Measurements from ENCODE around the gene NEK9. TPM values are rescaled to one million over a fixed set of nuclear protein-coding genes. Genes with fewer than 3 reads are reported as not detected.
A peak's percentile ranks its signal among the peaks of the same experiment; 100 is the strongest.

NEK9 gene
- total RNA-seq, 1 experiment from 2014 or later: 56.5 TPM

GRCh38 chr14:75050852-75051555, 75.8 kb downstream of the NEK9 start, which contains the start of gene MLH3:
TSS of gene MLH3 (minus strand) at chr14:75051467. CDS start at chr14:75049655, 1,812 bp downstream.
- Histone ChIP-seq H3K23ac (ENCODE audit: insufficient read length, low read depth, low read length) (no peak within 1 kb of the TSS), H4K5ac (ENCODE audit: insufficient read length, low read depth, low read length) (no peak within 1 kb of the TSS), H3K4me2 (ENCODE audit: insufficient read depth, insufficient read length, low read length) (peak within 1 kb of the TSS; percentile 59), H3K4ac (ENCODE audit: low read depth, low read length) (no peak within 1 kb of the TSS; the same call in 1 of the 2 replicates), H2BK5ac (ENCODE audit: insufficient read length, low read length) (no peak within 1 kb of the TSS), H3K27me3 (ENCODE audit: insufficient read depth, low read length) (no peaks in the 10 kb centered on the region), H3K27ac (ENCODE audit: insufficient read length, low read depth, low read length) (peak within 1 kb of the TSS; percentile 0), H2AFZ (ENCODE audit: low read length) (no peak within 1 kb of the TSS), H4K91ac (ENCODE audit: insufficient read length, low read depth, low read length) (no peak within 1 kb of the TSS), H2BK120ac (ENCODE audit: low read depth, low read length, poor library complexity, severe bottlenecking) (peak within 1 kb of the TSS; percentile 0), H3K56ac (ENCODE audit: insufficient read length, low read depth, low read length) (no peak within 1 kb of the TSS), H3K4me1 (ENCODE audit: insufficient read depth, low read length) (0 out of 2 replicates have a peak, but pooled peaks cover 2% of the 10 kb centered on the region), H3K79me1 (ENCODE audit: insufficient read depth, low read depth, low read length, poor library complexity, severe bottlenecking) (peaks cover 3% of the 10 kb centered on the region), H4K20me1 (ENCODE audit: control insufficient read depth, insufficient read depth, insufficient read length) (no peaks in the 10 kb centered on the region), H3K79me2 (ENCODE audit: insufficient read depth, low read length) (no peaks in the 10 kb centered on the region), H2AK5ac (ENCODE audit: insufficient read length, low read length) (no peak within 1 kb of the TSS), H4K8ac (replicated peaks; ENCODE audit: insufficient read length, low read depth, low read length) (no peak within 1 kb of the TSS), H2BK15ac (ENCODE audit: low read depth, low read length) (no peak within 1 kb of the TSS; the same call in 1 of the 2 replicates), H3K18ac (ENCODE audit: insufficient read length, low read depth, low read length) (peak within 1 kb of the TSS; percentile 76), H3K14ac (ENCODE audit: insufficient read depth, low read length) (peak within 1 kb of the TSS; percentile 90), H3K9me3 (ENCODE audit: control insufficient read depth, low read depth, low read length) (no peaks in the 10 kb centered on the region), H3K23me2 (ENCODE audit: insufficient read length, low read depth, low read length, poor library complexity, severe bottlenecking) (peaks cover 3% of the 10 kb centered on the region), H3T11ph (ENCODE audit: low read length) (no peak within 1 kb of the TSS), H3K9ac (ENCODE audit: extremely low read depth, insufficient read length, low read length) (peak within 1 kb of the TSS; percentile 69), H2BK20ac (ENCODE audit: low read depth, low read length, poor library complexity, severe bottlenecking) (no peak within 1 kb of the TSS), H2BK12ac (ENCODE audit: insufficient read length, low read depth, low read length) (no peak within 1 kb of the TSS)
- Mint-ChIP-seq H3K9me3 (no peaks in the 10 kb centered on the region; a peak in 1 of 5 replicates), H3K27ac (peak within 1 kb of the TSS; percentile 69 to 92 (median 76); a peak in 4 of 7 replicates), H3K36me3 (ENCODE audit: insufficient read depth in 1 of 3, low read depth in 3 of 3) (peaks cover 0 to 22% (median 4%) of the 10 kb centered on the region in 3 experiments; a peak in 4 of 7 replicates), H3K27me3 (ENCODE audit: low read depth) (no peaks in the 10 kb centered on the region), H3K4me3 (peak within 1 kb of the TSS; percentile 80 to 88), H3K4me1 (no peaks in the 10 kb centered on the region; a peak in 1 of 4 replicates)
- WGBS (ENCODE audit: extremely low coverage, insufficient read length, low lambda C conversion rate): no CpG with 5 or more reads among the region's 59 CpGs
- no peak for TF ChIP-seq CTCF (conservative IDR thresholded peaks at IDR 0.05)
- peak; percentile 90 for DNase-seq
